Metanephros (tissue), 1 donor: ENCODE measurements around the gene GIMAP8. TPM values are rescaled to one million over a fixed set of nuclear protein-coding genes. Genes with fewer than 3 reads are reported as not detected.

Experiments used
- total RNA-seq: library from RNA; depleted of rRNA; stranded (reverse); fragments of >200 nt; gene quantifications from one replicate; pipeline ENCODE4 v1.2.3, GENCODE V29; 2014

The GIMAP8 gene
- total RNA-seq = 10.6 TPM

DNA sequence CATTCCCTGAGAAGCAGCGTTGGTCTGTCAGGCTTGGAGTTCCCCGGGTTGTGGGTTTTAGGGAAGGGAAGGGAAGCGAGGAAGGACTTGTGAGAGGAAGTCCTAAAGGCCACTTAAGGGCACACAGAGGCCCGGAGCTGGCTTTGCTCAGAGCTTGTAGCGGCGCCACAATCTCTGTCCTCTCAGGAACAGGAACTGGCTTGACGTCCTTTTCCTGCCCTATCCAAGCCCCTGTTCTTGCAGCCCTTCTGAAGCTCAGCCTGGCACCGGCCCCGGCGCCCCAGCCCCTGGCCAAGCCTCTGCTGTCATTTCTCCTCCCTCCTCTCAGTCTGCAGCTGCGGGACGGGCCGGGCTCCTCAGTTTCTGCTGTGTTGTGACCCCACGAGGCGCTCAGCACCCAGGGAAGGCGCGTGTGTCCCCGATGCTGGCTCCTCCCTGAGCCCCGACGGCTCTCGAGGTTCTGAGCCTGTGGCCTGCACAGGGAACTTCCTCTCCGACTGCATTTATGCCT, at the start of gene GIMAP8:
Gene GIMAP8 (plus strand): TSS at position 140 of the 511 bp plus-strand sequence. CDS start 16,069 bp downstream, outside the sequence.

DNA sequence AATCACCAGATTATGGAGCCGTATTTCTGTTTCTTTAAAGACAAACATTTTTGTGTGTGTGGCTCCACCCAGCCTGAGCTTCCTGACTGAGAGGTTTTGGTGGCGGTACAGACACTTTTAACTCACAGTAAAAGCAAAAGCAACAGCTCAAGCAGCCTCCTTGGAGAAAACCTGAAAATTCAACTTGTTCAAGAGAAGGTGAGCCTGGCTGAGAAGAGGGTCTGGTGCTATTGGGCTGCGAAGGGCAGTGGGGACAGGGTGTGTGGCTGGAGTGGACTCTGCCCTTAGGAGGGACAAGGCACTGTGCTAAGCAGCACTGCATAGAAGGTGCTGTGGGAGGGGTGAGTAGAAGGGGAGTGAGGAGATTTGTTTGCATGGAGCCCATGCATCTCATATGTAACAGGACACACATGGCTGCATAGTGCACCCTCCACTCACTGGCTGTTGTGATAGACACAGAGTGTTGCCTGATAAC, 64.4 kb downstream of the GIMAP8 start, which contains the start of gene GIMAP7:
Gene GIMAP7 (plus strand): TSS at position 125 of the 475 bp plus-strand sequence. CDS start 5,103 bp downstream, outside the sequence.

Other genes with a start within 250 kb of the GIMAP8 start
- 19.7 TPM for gene LRRC61, start 127.3 kb upstream of the GIMAP8 start, total RNA-seq
- 23.4 TPM for gene ACTR3C, start 127.1 kb upstream of the GIMAP8 start, total RNA-seq
- gene RARRES2, start 109.0 kb upstream of the GIMAP8 start, total RNA-seq = 68.7 TPM
- 76.7 TPM for gene REPIN1, start 81.8 kb upstream of the GIMAP8 start, total RNA-seq
- gene ZNF775, start 71.3 kb upstream of the GIMAP8 start, total RNA-seq = 11.6 TPM
- 8.0 TPM for gene GIMAP7, start 64.2 kb downstream of the GIMAP8 start, total RNA-seq
- gene GIMAP4, start 116.8 kb downstream of the GIMAP8 start, total RNA-seq = 24.2 TPM
- gene GIMAP6, start 181.8 kb downstream of the GIMAP8 start, total RNA-seq = 18.9 TPM
- gene GIMAP2, start 235.1 kb downstream of the GIMAP8 start, total RNA-seq = 10.0 TPM